ENCODE measurements around the gene ZMPSTE24. TPM values are rescaled to one million over a fixed set of nuclear protein-coding genes. Genes with fewer than 3 reads are reported as not detected.

ZMPSTE24 gene
- total RNA-seq, 1 donor from 2014 or later, result 18.6 TPM

DNA sequence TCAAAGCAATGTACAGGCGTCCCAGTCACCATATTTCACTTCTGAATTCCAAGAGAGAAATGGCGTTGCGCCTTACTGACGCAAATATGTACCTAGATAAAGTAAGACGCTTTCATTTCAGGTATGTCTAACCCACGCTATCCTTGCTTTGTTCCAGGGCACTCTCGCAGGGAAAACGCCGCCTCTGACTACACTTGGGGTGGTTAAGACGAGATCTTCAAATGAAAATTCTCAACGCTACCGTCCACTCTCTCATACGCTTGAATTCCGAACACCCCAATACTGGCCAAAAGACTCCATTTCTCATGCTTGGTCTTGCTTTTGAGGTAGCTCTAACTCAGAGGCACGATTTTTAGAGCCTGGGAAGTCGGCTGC is 736 bp upstream of the ZMPSTE24 start:
- DNase-seq (no peak), ATAC-seq (ENCODE audit: low read depth) (no peak)
- CTCF ChIA-PET, result interaction anchor here (1.8 kb wide), 1 partner anchor 147 kb away, joined by 4 read pairs; no protein-coding TSS in a partner anchor
- Mint-ChIP-seq H3K27me3 (no peaks in the 10 kb centered on the region), H3K27ac (peak overlapping the region; percentile 99), H3K9me3 (no peaks in the 10 kb centered on the region), H3K4me3 (peak overlapping the region; percentile 96), H3K36me3 (ENCODE audit: low read depth) (peaks cover 33% of the 10 kb centered on the region), H3K4me1 (peaks cover 35% of the 10 kb centered on the region)
- TF ChIP-seq, protein P1, sequence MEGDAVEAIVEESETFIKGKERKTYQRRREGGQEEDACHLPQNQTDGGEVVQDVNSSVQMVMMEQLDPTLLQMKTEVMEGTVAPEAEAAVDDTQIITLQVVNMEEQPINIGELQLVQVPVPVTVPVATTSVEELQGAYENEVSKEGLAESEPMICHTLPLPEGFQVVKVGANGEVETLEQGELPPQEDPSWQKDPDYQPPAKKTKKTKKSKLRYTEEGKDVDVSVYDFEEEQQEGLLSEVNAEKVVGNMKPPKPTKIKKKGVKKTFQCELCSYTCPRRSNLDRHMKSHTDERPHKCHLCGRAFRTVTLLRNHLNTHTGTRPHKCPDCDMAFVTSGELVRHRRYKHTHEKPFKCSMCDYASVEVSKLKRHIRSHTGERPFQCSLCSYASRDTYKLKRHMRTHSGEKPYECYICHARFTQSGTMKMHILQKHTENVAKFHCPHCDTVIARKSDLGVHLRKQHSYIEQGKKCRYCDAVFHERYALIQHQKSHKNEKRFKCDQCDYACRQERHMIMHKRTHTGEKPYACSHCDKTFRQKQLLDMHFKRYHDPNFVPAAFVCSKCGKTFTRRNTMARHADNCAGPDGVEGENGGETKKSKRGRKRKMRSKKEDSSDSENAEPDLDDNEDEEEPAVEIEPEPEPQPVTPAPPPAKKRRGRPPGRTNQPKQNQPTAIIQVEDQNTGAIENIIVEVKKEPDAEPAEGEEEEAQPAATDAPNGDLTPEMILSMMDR (IDR thresholded peaks at IDR 0.05), result no peak
- POLR2A ChIA-PET, result interaction anchor here (0.6 to 2.8 kb wide), 21 partner anchors 12 to 434 kb away, joined by 3 to 26 read pairs (median 5); partner anchors contain the start of genes NFYC, RLF, SMAP2 and ZFP69
- intact Hi-C loops (cut with micrococcal nuclease), result loop anchor here (5.0 kb wide), 1 partner anchor 145 kb away; no protein-coding TSS in a partner anchor

DNA sequence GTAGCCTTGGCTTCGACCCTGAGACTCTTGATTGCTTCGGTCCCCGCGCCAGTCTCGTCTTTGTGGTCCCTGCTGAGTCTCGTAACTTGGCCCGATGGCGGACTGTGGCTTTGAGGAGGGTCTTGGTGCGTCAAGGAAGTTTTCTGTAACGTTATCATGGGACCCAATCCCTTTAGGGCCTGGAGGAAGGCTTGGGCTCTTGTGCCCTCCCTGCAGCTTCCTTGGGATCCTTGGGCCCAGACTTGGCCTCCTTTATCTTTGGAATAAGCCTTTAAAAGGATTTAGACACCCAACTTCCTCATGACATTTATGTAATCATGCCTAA is 371 bp downstream of the ZMPSTE24 start:
- Mint-ChIP-seq H3K27me3 (no peaks in the 10 kb centered on the region), H3K4me1 (peaks cover 38% of the 10 kb centered on the region), H3K36me3 (ENCODE audit: low read depth) (peaks cover 42% of the 10 kb centered on the region), H3K4me3 (peak overlapping the region; percentile 96), H3K9me3 (no peaks in the 10 kb centered on the region), H3K27ac (peak overlapping the region; percentile 99)
- TF ChIP-seq, protein P1 (IDR thresholded peaks at IDR 0.05), result no peak
- ChIA-PET POLR2A (interaction anchor here (0.7 to 2.8 kb wide), 14 partner anchors 16 to 433 kb away, joined by 3 to 26 read pairs (median 7); partner anchors contain the start of genes CAP1, NFYC, RLF and SMAP2), CTCF (interaction anchor here (1.8 kb wide), 1 partner anchor 146 kb away, joined by 4 read pairs; no protein-coding TSS in a partner anchor)
- ATAC-seq (ENCODE audit: low read depth) (no peak), DNase-seq (no peak)
- intact Hi-C loops (cut with micrococcal nuclease), result loop anchor here (1.0 to 5.0 kb wide), 12 partner anchors 17 to 433 kb away; partner anchors contain the start of genes CAP1, NFYC, PPT1 and RLF

DNA sequence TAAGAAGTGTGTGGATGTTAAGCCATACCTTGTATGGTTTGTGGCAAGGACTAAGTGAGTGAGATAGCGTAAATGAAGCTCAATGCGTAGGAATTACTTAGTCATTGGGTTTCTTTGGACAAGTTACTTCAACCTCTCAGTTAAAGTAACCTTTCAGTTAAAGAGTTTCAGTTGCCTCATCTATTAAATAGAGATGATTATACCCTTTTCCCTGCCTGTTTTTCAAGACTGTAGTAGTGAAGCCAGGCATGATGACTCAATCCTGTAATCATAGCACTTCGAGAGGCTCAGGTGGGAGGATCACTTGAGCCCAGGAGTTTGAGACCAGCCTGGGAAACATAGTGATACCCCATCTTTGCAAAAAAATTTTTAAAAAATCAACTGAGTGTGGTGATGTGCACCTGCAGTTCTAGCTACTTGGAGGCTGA is 6.3 kb downstream of the ZMPSTE24 start:
- Mint-ChIP-seq H3K36me3 (ENCODE audit: low read depth) (peaks cover 65% of the 10 kb centered on the region), H3K4me3 (no peak overlapping the region), H3K4me1 (peaks cover 13% of the 10 kb centered on the region), H3K27ac (no peak overlapping the region), H3K27me3 (no peaks in the 10 kb centered on the region), H3K9me3 (no peaks in the 10 kb centered on the region)
- intact Hi-C loops (cut with micrococcal nuclease), result no loop called here
- POLR2A ChIA-PET, result no interaction called here
- ATAC-seq (ENCODE audit: low read depth) (no peak), DNase-seq (no peak)
- CTCF ChIA-PET, result no interaction called here
- TF ChIP-seq, protein P1 (IDR thresholded peaks at IDR 0.05), result no peak

DNA sequence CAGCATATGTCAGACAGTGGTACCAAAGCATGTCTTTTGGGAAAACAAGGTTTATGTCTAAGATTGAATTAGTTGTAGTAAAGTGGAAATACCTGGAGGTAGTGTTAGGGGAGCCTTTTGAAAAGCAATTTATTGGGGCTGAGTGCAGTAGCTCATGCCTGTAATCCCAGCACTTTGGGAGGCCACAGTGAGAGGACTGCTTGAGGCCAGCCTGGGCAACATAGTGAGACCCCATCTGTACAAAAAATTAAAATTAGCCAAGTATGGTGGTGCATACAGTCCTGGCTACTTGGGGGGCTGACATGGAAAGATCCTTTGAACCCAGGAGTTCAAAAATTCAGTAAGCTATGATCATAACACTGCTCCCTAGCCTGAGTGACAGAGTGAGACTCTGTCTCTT is 7.3 kb downstream of the ZMPSTE24 start:
- TF ChIP-seq, protein P1 (IDR thresholded peaks at IDR 0.05), result no peak
- H3K9me3 Mint-ChIP-seq, result no peaks in the 10 kb centered on the region
- H3K4me1 Mint-ChIP-seq, result peaks cover 7% of the 10 kb centered on the region
- no peak for DNase-seq
- ChIA-PET POLR2A (interaction anchor here (0.6 kb wide), 1 partner anchor 18 kb away, joined by 5 read pairs; no protein-coding TSS in a partner anchor), CTCF (no interaction called here)
- intact Hi-C loops (cut with micrococcal nuclease), result no loop called here
- H3K36me3 Mint-ChIP-seq (ENCODE audit: low read depth), result peaks cover 68% of the 10 kb centered on the region
- no peak overlapping the region for H3K27ac Mint-ChIP-seq
- H3K4me3 Mint-ChIP-seq, result no peak overlapping the region
- no peak for ATAC-seq (ENCODE audit: low read depth)
- no peaks in the 10 kb centered on the region for H3K27me3 Mint-ChIP-seq

DNA sequence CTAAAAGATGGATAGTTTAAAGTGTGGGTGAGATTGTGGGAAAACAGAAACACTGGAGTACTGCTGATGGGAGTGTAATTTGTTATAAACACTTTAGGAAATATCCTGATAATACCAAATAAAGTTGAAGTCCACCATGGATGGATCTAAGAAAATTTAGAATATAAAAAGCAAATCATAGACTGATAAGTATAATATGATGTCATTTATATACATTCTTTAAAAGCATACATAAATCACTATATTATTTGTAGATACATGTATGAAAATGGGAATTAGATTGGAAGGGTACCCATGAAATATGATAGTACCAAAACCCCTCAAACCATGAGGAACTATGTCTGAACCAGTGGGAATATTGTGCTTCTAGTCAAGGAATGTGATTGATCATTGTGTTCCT is 7.9 kb downstream of the ZMPSTE24 start:
- ATAC-seq (ENCODE audit: low read depth) (no peak), DNase-seq (no peak)
- H3K27ac Mint-ChIP-seq, result no peak overlapping the region
- CTCF ChIA-PET, result interaction anchor here (0.9 kb wide), 1 partner anchor 72 kb away, joined by 3 read pairs; no protein-coding TSS in a partner anchor
- peaks cover 68% of the 10 kb centered on the region for H3K36me3 Mint-ChIP-seq (ENCODE audit: low read depth)
- H3K4me3 Mint-ChIP-seq, result no peak overlapping the region
- TF ChIP-seq, protein P1 (IDR thresholded peaks at IDR 0.05), result no peak
- no peaks in the 10 kb centered on the region for H3K9me3 Mint-ChIP-seq
- peaks cover 4% of the 10 kb centered on the region for H3K4me1 Mint-ChIP-seq
- POLR2A ChIA-PET, result interaction anchor here (0.6 kb wide), 1 partner anchor 242 kb away, joined by 8 read pairs; no protein-coding TSS in a partner anchor
- H3K27me3 Mint-ChIP-seq, result no peaks in the 10 kb centered on the region
- intact Hi-C loops (cut with micrococcal nuclease), result no loop called here
